ENCODE results near the gene DAZAP2. TPM values are rescaled to one million over a fixed set of nuclear protein-coding genes. Genes with fewer than 3 reads are reported as not detected.

The DAZAP2 gene
- total and polyA plus RNA-seq, 9 of the 15 experiments (the other 6 are each of a cell fraction or from before 2014, with no cell fraction given) = 116 to 668 (median 227) TPM

DNA sequence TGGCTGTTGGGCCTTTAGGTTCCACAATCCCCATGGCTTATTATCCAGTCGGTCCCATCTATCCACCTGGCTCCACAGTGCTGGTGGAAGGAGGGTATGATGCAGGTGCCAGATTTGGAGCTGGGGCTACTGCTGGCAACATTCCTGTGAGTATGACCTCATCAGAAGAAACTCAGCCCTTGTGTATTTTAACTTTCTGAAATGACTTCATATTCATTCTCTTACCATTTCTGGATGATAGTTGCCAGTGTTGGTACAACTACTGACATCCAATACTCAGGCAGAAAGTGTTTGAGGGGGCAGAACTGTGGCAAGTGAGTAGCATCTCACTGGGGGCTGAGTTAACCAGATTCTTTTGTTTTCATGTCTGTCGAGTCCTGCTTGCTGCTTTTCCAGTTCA is 2.3 kb downstream of the DAZAP2 start (continued):
- TF ChIP-seq FUS (optimal IDR thresholded peaks at IDR 0.05; ENCODE audit: low read depth, low read length) (no peak), ZFX (CRISPR knock-in tag; IDR thresholded peaks at IDR 0.05) (no peak), MTA3 (IDR thresholded peaks at IDR 0.05; ENCODE audit: borderline replicate concordance) (no peak)
- TF ChIP-seq, protein P1, sequence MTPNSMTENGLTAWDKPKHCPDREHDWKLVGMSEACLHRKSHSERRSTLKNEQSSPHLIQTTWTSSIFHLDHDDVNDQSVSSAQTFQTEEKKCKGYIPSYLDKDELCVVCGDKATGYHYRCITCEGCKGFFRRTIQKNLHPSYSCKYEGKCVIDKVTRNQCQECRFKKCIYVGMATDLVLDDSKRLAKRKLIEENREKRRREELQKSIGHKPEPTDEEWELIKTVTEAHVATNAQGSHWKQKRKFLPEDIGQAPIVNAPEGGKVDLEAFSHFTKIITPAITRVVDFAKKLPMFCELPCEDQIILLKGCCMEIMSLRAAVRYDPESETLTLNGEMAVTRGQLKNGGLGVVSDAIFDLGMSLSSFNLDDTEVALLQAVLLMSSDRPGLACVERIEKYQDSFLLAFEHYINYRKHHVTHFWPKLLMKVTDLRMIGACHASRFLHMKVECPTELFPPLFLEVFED (CRISPR knock-in tag; conservative IDR thresholded peaks at IDR 0.05) = no peak
- TF ChIP-seq, protein P2, sequence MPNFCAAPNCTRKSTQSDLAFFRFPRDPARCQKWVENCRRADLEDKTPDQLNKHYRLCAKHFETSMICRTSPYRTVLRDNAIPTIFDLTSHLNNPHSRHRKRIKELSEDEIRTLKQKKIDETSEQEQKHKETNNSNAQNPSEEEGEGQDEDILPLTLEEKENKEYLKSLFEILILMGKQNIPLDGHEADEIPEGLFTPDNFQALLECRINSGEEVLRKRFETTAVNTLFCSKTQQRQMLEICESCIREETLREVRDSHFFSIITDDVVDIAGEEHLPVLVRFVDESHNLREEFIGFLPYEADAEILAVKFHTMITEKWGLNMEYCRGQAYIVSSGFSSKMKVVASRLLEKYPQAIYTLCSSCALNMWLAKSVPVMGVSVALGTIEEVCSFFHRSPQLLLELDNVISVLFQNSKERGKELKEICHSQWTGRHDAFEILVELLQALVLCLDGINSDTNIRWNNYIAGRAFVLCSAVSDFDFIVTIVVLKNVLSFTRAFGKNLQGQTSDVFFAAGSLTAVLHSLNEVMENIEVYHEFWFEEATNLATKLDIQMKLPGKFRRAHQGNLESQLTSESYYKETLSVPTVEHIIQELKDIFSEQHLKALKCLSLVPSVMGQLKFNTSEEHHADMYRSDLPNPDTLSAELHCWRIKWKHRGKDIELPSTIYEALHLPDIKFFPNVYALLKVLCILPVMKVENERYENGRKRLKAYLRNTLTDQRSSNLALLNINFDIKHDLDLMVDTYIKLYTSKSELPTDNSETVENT (CRISPR knock-in tag; IDR thresholded peaks at IDR 0.05) = no peak

DNA sequence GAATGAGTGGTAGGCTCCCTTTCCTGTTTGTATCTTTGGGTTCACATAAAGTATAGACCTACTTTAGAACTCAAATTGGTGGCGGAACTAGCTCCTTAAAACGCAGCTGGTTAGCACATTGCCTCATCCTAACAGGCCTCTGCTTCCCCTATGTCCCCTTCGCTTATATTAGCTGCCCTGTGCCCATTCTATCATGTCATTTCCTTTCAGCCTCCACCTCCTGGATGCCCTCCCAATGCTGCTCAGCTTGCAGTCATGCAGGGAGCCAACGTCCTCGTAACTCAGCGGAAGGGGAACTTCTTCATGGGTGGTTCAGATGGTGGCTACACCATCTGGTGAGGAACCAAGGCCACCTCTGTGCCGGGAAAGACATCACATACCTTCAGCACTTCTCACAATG is 3.5 kb downstream of the DAZAP2 start:
- no peak overlapping the region for H2AFZ ChIP-seq (ENCODE audit: low read depth, low read length)
- 92% methylated on average over 7 of the region's 7 CpGs for WGBS (ENCODE audit: insufficient coverage, low coverage, missing lambda C conversion rate)
- H3K9ac ChIP-seq (ENCODE audit: insufficient read depth in 1 of 2, low read depth in 2 of 2, low read length in 2 of 2) = no peak overlapping the region
- no peak overlapping the region for H3K4me3 ChIP-seq
- ChIA-PET POLR2A (interaction anchor here (1.7 to 4.6 kb wide), 3 partner anchors 9 to 159 kb away, joined by 7 to 37 read pairs (median 8); partner anchors contain the start of genes CSRNP2 and POU6F1), CTCF (ENCODE audit: low intra/inter-chr PET ratio) (no interaction called here)
- in situ Hi-C loops (cut with MboI) (no loop called here), intact Hi-C loops (cut with micrococcal nuclease) (no loop called here)
- H4K20me1 ChIP-seq (replicated peaks; ENCODE audit: control insufficient read depth, insufficient read depth, low read length) = no peaks in the 10 kb centered on the region; the same call in 1 of the 2 replicates
- TF ChIP-seq WHSC1 (IDR thresholded peaks at IDR 0.05; ENCODE audit: low read length) (no peak), RBFOX2 (IDR thresholded peaks at IDR 0.05; ENCODE audit: low read depth, low read length) (peak; percentile 39), POLR2A (conservative IDR thresholded peaks at IDR 0.05) (peak; percentile 16; the same call in 1 of the 2 replicates)
- H3K27ac ChIP-seq (ENCODE audit: extremely low read depth, low read depth, low read length) = no peak overlapping the region; the same call in 2 of the 3 replicates
- peaks cover 30% of the 10 kb centered on the region for H3K79me2 ChIP-seq (ENCODE audit: control insufficient read depth, insufficient read depth, low read length)
- peaks cover 66% of the 10 kb centered on the region for H3K36me3 ChIP-seq (ENCODE audit: control insufficient read depth, insufficient read depth, low read length)
- ATAC-seq (no peak), DNase-seq (ENCODE audit: extremely low read depth in 1 of 4, low spot score in 3 of 4) (no peak), FAIRE-seq (no peak)
- no TSS peak for BruUV-seq (replicated peaks)
- H3K9me3 ChIP-seq (replicated peaks; ENCODE audit: control insufficient read depth, insufficient read depth, low read depth, low read length) = no peaks in the 10 kb centered on the region
- no peaks in the 10 kb centered on the region for H3K9me1 ChIP-seq (ENCODE audit: control insufficient read depth, insufficient read depth, low read length)
- H3K27me3 ChIP-seq (ENCODE audit: control insufficient read depth in 2 of 2, insufficient read depth in 2 of 2, low read length in 2 of 2) = no peaks in the 10 kb centered on the region
- no peak overlapping the region for H3K4me2 ChIP-seq (ENCODE audit: insufficient read depth, low read length)
- peaks cover 4 to 32% of the 10 kb centered on the region in 2 experiments for H3K4me1 ChIP-seq (replicated peaks in 1 of 2; ENCODE audit: control insufficient read depth in 2 of 2, insufficient read depth in 2 of 2, low read length in 2 of 2)

Data from K562 (cell line).